Fibroblast of villous mesenchyme (primary cell): ENCODE results near the gene CDX1. TPM values are rescaled to one million over a fixed set of nuclear protein-coding genes. Genes with fewer than 3 reads are reported as not detected.

Experiments
- DNase-seq: peaks from one replicate; pipeline ENCODE4 v3.0.0-alpha.2; 2010; ENCODE audit warnings: low read depth
- H3K4me3 ChIP-seq: 2 replicates; pipeline ENCODE4 v1.5.1; 2011; ENCODE audit warnings: low read depth, mild to moderate bottlenecking, low read length
- CTCF ChIP-seq: IDR thresholded peaks from 2 replicates; pipeline ENCODE4 v1.5.1; 2012; ENCODE audit warnings: low read depth, mild to moderate bottlenecking, low read length; ENCODE audit not compliant: insufficient read depth
- total RNA-seq: library from RNA; depleted of rRNA; stranded (reverse); fragments of >200 nt; gene quantifications from 2 replicates; pipeline ENCODE4 v1.2.3, GENCODE V29; 2012

The CDX1 gene
- total RNA-seq, 1 donor: under 0.01 TPM

GRCh38 chr5:150209099-150209635 is 42.6 kb downstream of the CDX1 start:
- TF ChIP-seq CTCF: no peak
- DNase-seq: peak; percentile 69
- H3K4me3 ChIP-seq: no peak overlapping the region

GRCh38 chr5:150210644-150211043 is 44.1 kb downstream of the CDX1 start:
- H3K4me3 ChIP-seq: no peak overlapping the region
- no peak for TF ChIP-seq CTCF
- DNase-seq: no peak

- no peak overlapping the region for H3K4me3 ChIP-seq
- no peak for TF ChIP-seq CTCF
- DNase-seq: no peak
Measured at GRCh38 chr5:150211156-150212030, 44.8 kb downstream of the CDX1 start.

- no peak overlapping the region for H3K4me3 ChIP-seq
- DNase-seq: peak; percentile 59
- TF ChIP-seq CTCF: no peak
Measured at GRCh38 chr5:150213530-150213929, 47.0 kb downstream of the CDX1 start.

GRCh38 chr5:150214289-150214688 is 47.7 kb downstream of the CDX1 start:
- peak; percentile 63 for DNase-seq
- peak; percentile 31 for TF ChIP-seq CTCF
- H3K4me3 ChIP-seq: no peak overlapping the region

GRCh38 chr5:150215979-150216944 is 49.7 kb downstream of the CDX1 start:
- no peak for DNase-seq
- TF ChIP-seq CTCF: no peak
- H3K4me3 ChIP-seq: no peak overlapping the region
